Mesendoderm (in vitro differentiated cells): ENCODE data around the gene KCNK13.
"Not testable (repeated sequence)": the region's sequence is repeated elsewhere in the genome, so short reads cannot be mapped to it uniquely, and the experiment has no call there.

Source experiments
- DNase-seq: peaks from one replicate; pipeline ENCODE4 v3.0.0; 2013
- H2AK5ac ChIP-seq: 2 replicates; pipeline ENCODE4 v1.6.1; 2013; ENCODE audit warnings: low read length, inconsistent platforms
- H2BK120ac ChIP-seq: 2 replicates; pipeline ENCODE4 v1.6.1; 2013; ENCODE audit warnings: low read depth, mild to moderate bottlenecking, low read length, moderate library complexity, mixed read lengths
- H2BK15ac ChIP-seq: replicated peaks from 2 replicates; pipeline ENCODE4 v1.6.1; 2013; ENCODE audit warnings: low read depth, mild to moderate bottlenecking, moderate library complexity
- H2BK5ac ChIP-seq: 2 replicates; pipeline ENCODE4 v1.6.1; 2013; ENCODE audit warnings: low read length, inconsistent platforms
- H3K18ac ChIP-seq: 2 replicates; pipeline ENCODE4 v1.6.1; 2013; ENCODE audit warnings: mild to moderate bottlenecking, low read length, mixed read lengths
- H3K23ac ChIP-seq: one replicate; pipeline ENCODE4 v1.6.1; 2013; ENCODE audit warnings: low read length
- H3K27ac ChIP-seq: 2 replicates; pipeline ENCODE4 v1.5.1; 2013; ENCODE audit warnings: low read depth, mild to moderate bottlenecking, inconsistent platforms, low read length, moderate library complexity
- H3K27me3 ChIP-seq: 2 replicates; pipeline ENCODE4 v1.6.1; 2013; ENCODE audit warnings: low read length, control low read depth, mild to moderate bottlenecking, inconsistent platforms; ENCODE audit not compliant: insufficient read depth, poor library complexity
- H3K36me3 ChIP-seq: 2 replicates; pipeline ENCODE4 v1.6.1; 2013; ENCODE audit warnings: low read length, inconsistent platforms; ENCODE audit not compliant: control insufficient read depth, insufficient read depth
- H3K4ac ChIP-seq: one replicate; pipeline ENCODE4 v1.6.1; 2013; ENCODE audit warnings: low read depth, mild to moderate bottlenecking, low read length, moderate library complexity
- H3K4me1 ChIP-seq: 2 replicates; pipeline ENCODE4 v1.6.1; 2013; ENCODE audit warnings: low read depth, low read length, inconsistent platforms; ENCODE audit not compliant: control insufficient read depth
- H3K4me2 ChIP-seq: 2 replicates; pipeline ENCODE4 v1.6.1; 2013; ENCODE audit warnings: low read length
- H3K4me3 ChIP-seq: 2 replicates; pipeline ENCODE4 v1.5.1; 2013; ENCODE audit warnings: mild to moderate bottlenecking, low read length
- H3K56ac ChIP-seq: one replicate; pipeline ENCODE4 v1.6.1; 2013; ENCODE audit warnings: low read length
- H3K79me1 ChIP-seq: 2 replicates; pipeline ENCODE4 v1.6.1; 2013; ENCODE audit warnings: low read length, inconsistent platforms
- H3K79me2 ChIP-seq: 2 replicates; pipeline ENCODE4 v1.6.1; 2013; ENCODE audit warnings: mild to moderate bottlenecking, low read length; ENCODE audit not compliant: control insufficient read depth, insufficient read depth
- H3K9ac ChIP-seq: 2 replicates; pipeline ENCODE4 v1.6.1; 2013; ENCODE audit warnings: low read length, inconsistent platforms
- H4K5ac ChIP-seq: one replicate; pipeline ENCODE4 v1.6.1; 2013; ENCODE audit warnings: low read length
- H4K8ac ChIP-seq: one replicate; pipeline ENCODE4 v1.6.1; 2013; ENCODE audit warnings: low read depth, mild to moderate bottlenecking, control low read depth, low read length, moderate library complexity
- WGBS: extraction: QIAGEN DNeasy Blood & Tissue Kit; methylation state at CpG from one replicate; pipeline ENCODE4 v1.1.7; 2013; ENCODE audit warnings: low lambda C conversion rate, missing lambda C conversion rate; ENCODE audit not compliant: insufficient coverage; ENCODE audit errors: extremely low coverage; 5-methylcytosine and 5-hydroxymethylcytosine counted together

KCNK13 gene

GRCh38 chr14:90026608-90027007, 35.2 kb upstream of the KCNK13 start:
- H2AK5ac ChIP-seq, H3K23ac ChIP-seq, H3K79me2 ChIP-seq, H3K18ac ChIP-seq, DNase-seq, H3K56ac ChIP-seq, H4K8ac ChIP-seq, H3K4me3 ChIP-seq, H3K4me1 ChIP-seq, H3K4ac ChIP-seq, H3K79me1 ChIP-seq, H2BK5ac ChIP-seq, H3K27me3 ChIP-seq, H3K9ac ChIP-seq, H3K27ac ChIP-seq, H3K4me2 ChIP-seq, H2BK15ac ChIP-seq, H2BK120ac ChIP-seq, H4K5ac ChIP-seq, H3K36me3 ChIP-seq: not testable (repeated sequence)
- WGBS = no CpG with 5 or more reads among the region's 4 CpGs

- Histone ChIP-seq H3K4ac (no peak overlapping the region), H4K5ac (no peak overlapping the region), H2BK5ac (no peak overlapping the region), H2AK5ac (no peak overlapping the region), H3K36me3 (peaks cover 3% of the 10 kb centered on the region), H2BK120ac (no peak overlapping the region), H3K79me2 (no peaks in the 10 kb centered on the region), H3K9ac (no peak overlapping the region), H3K27ac (no peak overlapping the region), H4K8ac (no peak overlapping the region), H2BK15ac (no peak overlapping the region), H3K4me3 (no peak overlapping the region), H3K56ac (no peak overlapping the region), H3K27me3 (no peaks in the 10 kb centered on the region), H3K4me1 (no peaks in the 10 kb centered on the region), H3K18ac (no peak overlapping the region), H3K79me1 (no peaks in the 10 kb centered on the region), H3K23ac (no peak overlapping the region), H3K4me2 (no peak overlapping the region)
- no CpG with 5 or more reads among the region's 1 CpG for WGBS
- DNase-seq = no peak
Measured at GRCh38 chr14:90027842-90028241, 34.0 kb upstream of the KCNK13 start.

GRCh38 chr14:90034156-90034555, 27.6 kb upstream of the KCNK13 start:
- WGBS = no CpG with 5 or more reads among the region's 2 CpGs
- H3K36me3 ChIP-seq = peaks cover 1% of the 10 kb centered on the region

GRCh38 chr14:90034835-90035525, 26.8 kb upstream of the KCNK13 start:
- Histone ChIP-seq H3K56ac (peak overlapping the region; percentile 38), H2AK5ac (no peak overlapping the region), H2BK120ac (no peak overlapping the region), H3K27me3 (no peaks in the 10 kb centered on the region), H3K27ac (no peak overlapping the region), H2BK15ac (no peak overlapping the region), H3K9ac (no peak overlapping the region), H3K79me1 (no peaks in the 10 kb centered on the region), H3K4me3 (no peak overlapping the region), H2BK5ac (peak overlapping the region; percentile 71), H3K23ac (peak overlapping the region; percentile 57), H3K18ac (no peak overlapping the region), H3K4ac (no peak overlapping the region), H4K5ac (no peak overlapping the region), H3K79me2 (no peaks in the 10 kb centered on the region), H3K36me3 (peaks cover 1% of the 10 kb centered on the region), H4K8ac (no peak overlapping the region), H3K4me1 (peaks cover 3% of the 10 kb centered on the region), H3K4me2 (no peak overlapping the region)
- WGBS = no CpG with 5 or more reads among the region's 6 CpGs
- peak; percentile 11 for DNase-seq

More at GRCh38 chr14:90034156-90034555, 27.6 kb upstream of the KCNK13 start:
- H2BK120ac ChIP-seq = no peak overlapping the region
- H3K56ac ChIP-seq = no peak overlapping the region
- H2BK5ac ChIP-seq = no peak overlapping the region
- H3K4me3 ChIP-seq = no peak overlapping the region
- no peak overlapping the region for H3K4me2 ChIP-seq
- no peak overlapping the region for H3K23ac ChIP-seq
- DNase-seq = no peak
- no peak overlapping the region for H4K8ac ChIP-seq
- H3K79me2 ChIP-seq = no peaks in the 10 kb centered on the region
- H3K4me1 ChIP-seq = peaks cover 3% of the 10 kb centered on the region
- no peaks in the 10 kb centered on the region for H3K27me3 ChIP-seq
- no peak overlapping the region for H4K5ac ChIP-seq
- H2AK5ac ChIP-seq = no peak overlapping the region
- no peak overlapping the region for H3K4ac ChIP-seq
- no peak overlapping the region for H3K18ac ChIP-seq
- H2BK15ac ChIP-seq = no peak overlapping the region
- no peak overlapping the region for H3K27ac ChIP-seq
- H3K9ac ChIP-seq = no peak overlapping the region
- no peaks in the 10 kb centered on the region for H3K79me1 ChIP-seq

GRCh38 chr14:90039253-90040010, 22.4 kb upstream of the KCNK13 start:
- Histone ChIP-seq H2BK15ac (no peak overlapping the region), H3K4ac (no peak overlapping the region), H3K79me1 (no peaks in the 10 kb centered on the region), H3K27ac (no peak overlapping the region), H2AK5ac (no peak overlapping the region), H3K23ac (no peak overlapping the region), H2BK120ac (no peak overlapping the region), H3K9ac (no peak overlapping the region), H3K4me3 (no peak overlapping the region), H3K27me3 (no peaks in the 10 kb centered on the region), H3K4me2 (no peak overlapping the region), H3K79me2 (no peaks in the 10 kb centered on the region), H3K36me3 (no peaks in the 10 kb centered on the region), H3K4me1 (peaks cover 3% of the 10 kb centered on the region), H4K8ac (no peak overlapping the region), H2BK5ac (no peak overlapping the region), H3K56ac (no peak overlapping the region), H4K5ac (no peak overlapping the region), H3K18ac (no peak overlapping the region)
- WGBS = no CpG with 5 or more reads among the region's 11 CpGs
- no peak for DNase-seq
